ENCODE results near the gene TGIF1. TPM values are rescaled to one million over a fixed set of nuclear protein-coding genes. Genes with fewer than 3 reads are reported as not detected.
A peak's percentile ranks its signal among the peaks of the same experiment; 100 is the strongest.

The TGIF1 gene
- total and polyA plus RNA-seq, 9 of the 15 experiments (the other 6 are each of a cell fraction or from before 2014, with no cell fraction given), result 16.1 to 77.7 (median 44.6) TPM

DNA sequence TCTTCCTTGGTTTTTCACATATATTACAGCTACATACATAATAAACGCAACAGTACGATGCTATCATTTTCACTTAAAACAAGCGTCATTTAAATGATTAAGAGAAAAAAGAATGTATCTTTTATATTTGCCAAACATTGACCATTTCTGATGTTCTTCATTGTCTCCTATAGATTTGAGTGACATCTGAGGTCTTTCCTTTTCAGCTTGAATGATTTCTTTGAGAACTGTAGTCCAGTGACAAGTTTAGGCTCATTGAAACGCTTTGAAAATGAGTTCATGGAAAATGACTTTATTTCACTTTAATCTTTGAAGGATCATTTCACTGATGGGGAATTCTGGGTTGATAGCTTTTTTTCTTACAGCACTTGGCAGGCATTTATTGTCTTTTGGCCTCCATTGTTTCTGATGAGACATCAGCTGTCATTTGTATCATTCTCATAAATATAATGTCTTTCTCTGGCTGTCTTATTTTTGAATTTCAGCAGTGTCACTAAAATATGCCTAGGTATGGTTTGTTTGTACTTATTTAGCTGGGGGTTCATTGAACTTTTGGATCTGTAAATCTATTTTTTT is 10.9 kb downstream of the TGIF1 start:
- Histone ChIP-seq H3K9me3 (replicated peaks; ENCODE audit: control insufficient read depth, insufficient read depth, low read depth, low read length) (peaks cover 5% of the 10 kb centered on the region; the same call in 1 of the 2 replicates), H3K27ac (ENCODE audit: extremely low read depth, low read depth, low read length) (no peak overlapping the region), H3K36me3 (ENCODE audit: control insufficient read depth, insufficient read depth, low read length) (peaks cover 44% of the 10 kb centered on the region), H2AFZ (ENCODE audit: low read depth, low read length) (no peak overlapping the region), H3K79me2 (ENCODE audit: control insufficient read depth, insufficient read depth, low read length) (peaks cover 35% of the 10 kb centered on the region), H3K27me3 (ENCODE audit: control insufficient read depth in 2 of 2, insufficient read depth in 2 of 2, low read length in 2 of 2) (no peaks in the 10 kb centered on the region), H3K9ac (ENCODE audit: insufficient read depth in 1 of 2, low read depth in 2 of 2, low read length in 2 of 2) (no peak overlapping the region), H3K9me1 (ENCODE audit: control insufficient read depth, insufficient read depth, low read length) (no peaks in the 10 kb centered on the region), H4K20me1 (replicated peaks; ENCODE audit: control insufficient read depth, insufficient read depth, low read length) (peaks cover 5% of the 10 kb centered on the region; the same call in 1 of the 2 replicates), H3K4me1 (replicated peaks in 1 of 2; ENCODE audit: control insufficient read depth in 2 of 2, insufficient read depth in 2 of 2, low read length in 2 of 2) (peaks cover 0 to 2% of the 10 kb centered on the region in 2 experiments; a peak in 1 of 5 replicates), H3K4me2 (ENCODE audit: insufficient read depth, low read length) (no peak overlapping the region), H3K4me3 (no peak overlapping the region)
- no TSS peak for BruUV-seq (replicated peaks)
- WGBS (ENCODE audit: insufficient coverage, low coverage, missing lambda C conversion rate), result 93% methylated on average over 4 of the region's 4 CpGs
- ATAC-seq (no peak), DNase-seq (ENCODE audit: extremely low read depth in 1 of 4, low spot score in 3 of 4) (no peak), FAIRE-seq (no peak)
- intact Hi-C loops (cut with micrococcal nuclease), result no loop called here
- POLR2A ChIA-PET, result interaction anchor here (0.5 to 4.4 kb wide), 3 partner anchors 8 to 196 kb away, joined by 3 to 25 read pairs (median 4); no protein-coding TSS in a partner anchor
- in situ Hi-C loops (cut with MboI), result no loop called here
- CTCF ChIA-PET (ENCODE audit: low intra/inter-chr PET ratio), result no interaction called here
- peak; percentile 53; the same call in 1 of the 2 replicates for TF ChIP-seq ARID3A (IDR thresholded peaks at IDR 0.05; ENCODE audit: borderline replicate concordance, low read depth, low read length)
- peak; percentile 42; the same call in 1 of the 2 replicates for TF ChIP-seq FOXJ2 (tag; IDR thresholded peaks at IDR 0.05)
- no peak for TF ChIP-seq CAMTA2 (CRISPR knock-in tag; conservative IDR thresholded peaks at IDR 0.05)
- TF ChIP-seq ZNF280B (CRISPR knock-in tag; IDR thresholded peaks at IDR 0.05), result no peak
- TF ChIP-seq RBM15 (IDR thresholded peaks at IDR 0.05; ENCODE audit: insufficient read depth, low read length), result no peak
- TF ChIP-seq ZKSCAN8 (CRISPR knock-in tag; IDR thresholded peaks at IDR 0.05), result no peak
- TF ChIP-seq KLF10 (CRISPR knock-in tag; IDR thresholded peaks at IDR 0.05), result no peak
- TF ChIP-seq MEIS2 (IDR thresholded peaks at IDR 0.05; ENCODE audit: partially characterized antibody), result no peak
- no peak for TF ChIP-seq ETV6 (IDR thresholded peaks at IDR 0.05; ENCODE audit: borderline replicate concordance in 1 of 2, low read depth in 2 of 2, low read length in 1 of 2)
- no peak for TF ChIP-seq ETV6 (CRISPR knock-in tag; IDR thresholded peaks at IDR 0.05; ENCODE audit: borderline replicate concordance)
- TF ChIP-seq, protein P1, sequence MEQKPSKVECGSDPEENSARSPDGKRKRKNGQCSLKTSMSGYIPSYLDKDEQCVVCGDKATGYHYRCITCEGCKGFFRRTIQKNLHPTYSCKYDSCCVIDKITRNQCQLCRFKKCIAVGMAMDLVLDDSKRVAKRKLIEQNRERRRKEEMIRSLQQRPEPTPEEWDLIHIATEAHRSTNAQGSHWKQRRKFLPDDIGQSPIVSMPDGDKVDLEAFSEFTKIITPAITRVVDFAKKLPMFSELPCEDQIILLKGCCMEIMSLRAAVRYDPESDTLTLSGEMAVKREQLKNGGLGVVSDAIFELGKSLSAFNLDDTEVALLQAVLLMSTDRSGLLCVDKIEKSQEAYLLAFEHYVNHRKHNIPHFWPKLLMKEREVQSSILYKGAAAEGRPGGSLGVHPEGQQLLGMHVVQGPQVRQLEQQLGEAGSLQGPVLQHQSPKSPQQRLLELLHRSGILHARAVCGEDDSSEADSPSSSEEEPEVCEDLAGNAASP (IDR thresholded peaks at IDR 0.05), result no peak
- no peak for TF ChIP-seq GABPA (tag; conservative IDR thresholded peaks at IDR 0.05; ENCODE audit: low read depth)
- TF ChIP-seq MBD1 (CRISPR knock-in tag; IDR thresholded peaks at IDR 0.05), result peak; percentile 62; the same call in 1 of the 2 replicates
- TF ChIP-seq ZSCAN32 (CRISPR knock-in tag; IDR thresholded peaks at IDR 0.05), result no peak
- TF ChIP-seq NUFIP1 (IDR thresholded peaks at IDR 0.05; ENCODE audit: partially characterized antibody), result no peak
- TF ChIP-seq CEBPB (tag; IDR thresholded peaks at IDR 0.05), result no peak
- TF ChIP-seq TEAD2 (tag; IDR thresholded peaks at IDR 0.05), result no peak

All from K562 (cell line).